ENCODE measurements around the gene CST4.
"Not testable (repeated sequence)": the region's sequence is repeated elsewhere in the genome, so short reads cannot be mapped to it uniquely, and the experiment has no call there.

The CST4 gene

DNA sequence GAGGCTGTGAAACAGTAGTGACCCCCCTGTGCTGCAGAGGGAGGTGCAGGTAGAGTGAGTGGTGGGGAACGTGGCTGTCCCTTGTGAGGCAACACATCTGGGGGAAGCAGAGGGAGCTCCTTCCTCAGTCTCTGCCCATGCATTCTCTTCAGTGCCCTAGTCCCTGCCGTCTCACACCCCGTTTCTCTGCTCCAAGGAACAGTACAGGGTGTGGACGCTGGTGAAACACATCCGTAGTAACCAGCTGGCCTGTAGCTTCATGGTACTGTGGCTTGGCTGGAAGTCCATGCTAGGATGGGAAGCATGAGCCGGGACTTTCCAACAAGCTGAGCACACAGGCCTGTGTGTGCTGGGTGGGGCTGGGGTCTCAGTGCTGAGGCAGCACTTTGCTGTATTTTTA is 25.7 kb downstream of the CST4 start:
- TF ChIP-seq ZFX (IDR thresholded peaks at IDR 0.05; ENCODE audit: borderline replicate concordance) = no peak
- TF ChIP-seq, protein P1, sequence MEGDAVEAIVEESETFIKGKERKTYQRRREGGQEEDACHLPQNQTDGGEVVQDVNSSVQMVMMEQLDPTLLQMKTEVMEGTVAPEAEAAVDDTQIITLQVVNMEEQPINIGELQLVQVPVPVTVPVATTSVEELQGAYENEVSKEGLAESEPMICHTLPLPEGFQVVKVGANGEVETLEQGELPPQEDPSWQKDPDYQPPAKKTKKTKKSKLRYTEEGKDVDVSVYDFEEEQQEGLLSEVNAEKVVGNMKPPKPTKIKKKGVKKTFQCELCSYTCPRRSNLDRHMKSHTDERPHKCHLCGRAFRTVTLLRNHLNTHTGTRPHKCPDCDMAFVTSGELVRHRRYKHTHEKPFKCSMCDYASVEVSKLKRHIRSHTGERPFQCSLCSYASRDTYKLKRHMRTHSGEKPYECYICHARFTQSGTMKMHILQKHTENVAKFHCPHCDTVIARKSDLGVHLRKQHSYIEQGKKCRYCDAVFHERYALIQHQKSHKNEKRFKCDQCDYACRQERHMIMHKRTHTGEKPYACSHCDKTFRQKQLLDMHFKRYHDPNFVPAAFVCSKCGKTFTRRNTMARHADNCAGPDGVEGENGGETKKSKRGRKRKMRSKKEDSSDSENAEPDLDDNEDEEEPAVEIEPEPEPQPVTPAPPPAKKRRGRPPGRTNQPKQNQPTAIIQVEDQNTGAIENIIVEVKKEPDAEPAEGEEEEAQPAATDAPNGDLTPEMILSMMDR (IDR thresholded peaks at IDR 0.05) = no peak

DNA sequence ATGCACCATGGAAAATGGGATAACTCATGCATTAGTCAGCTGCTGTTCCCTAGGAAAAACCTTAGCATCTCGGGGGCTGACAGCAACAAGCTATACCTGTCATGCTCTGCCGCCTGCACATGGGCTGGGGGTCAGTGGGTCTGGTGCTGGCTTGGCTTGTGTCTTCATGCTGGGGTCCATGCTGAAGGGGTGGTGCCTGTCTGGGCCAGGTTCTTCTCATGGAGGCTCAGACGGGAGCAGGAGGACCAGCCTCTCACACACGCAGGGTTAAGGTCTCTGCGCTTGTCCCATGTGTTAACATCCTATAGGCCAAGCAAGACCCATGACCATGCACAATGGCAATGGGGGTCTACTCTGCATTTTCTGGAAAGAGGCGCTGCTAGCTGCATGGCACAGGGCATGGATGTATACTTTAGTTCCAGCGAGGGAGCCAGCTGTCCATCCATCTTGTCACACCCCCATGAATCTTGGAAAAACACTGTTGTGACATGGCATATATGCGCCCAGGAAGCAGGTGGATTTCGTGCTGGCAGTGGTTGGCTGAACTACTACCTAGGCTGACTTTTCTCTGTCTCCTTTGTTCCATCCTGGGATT is 26.5 kb downstream of the CST4 start:
- H3K27ac ChIP-seq = no peak overlapping the region
- no peak for TF ChIP-seq ZFX (IDR thresholded peaks at IDR 0.05; ENCODE audit: borderline replicate concordance)

More for the DNA sequence above, 25.7 kb downstream of the CST4 start:
- no peak overlapping the region for H3K27ac ChIP-seq

DNA sequence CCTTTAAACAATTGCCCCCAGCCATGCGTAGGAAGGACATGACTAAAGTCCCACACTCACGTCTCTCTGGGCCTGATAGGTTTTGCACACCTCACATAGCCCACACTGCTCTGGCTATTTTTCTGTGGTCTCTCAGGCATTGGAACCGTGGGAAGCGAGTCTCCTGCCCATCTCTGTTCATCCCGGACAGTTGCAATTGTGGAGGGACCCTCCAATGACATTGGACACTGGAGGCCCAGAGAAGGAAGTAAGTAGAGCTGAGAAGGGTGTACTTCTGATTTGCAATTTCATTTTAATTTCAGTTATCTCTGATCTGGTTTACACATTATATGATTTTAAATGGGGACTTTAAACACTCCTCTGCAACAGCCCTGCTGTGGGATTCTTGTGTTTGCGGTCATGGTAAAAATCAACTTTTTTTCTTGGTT is 27.8 kb downstream of the CST4 start:
- no peak for TF ChIP-seq ZFX (IDR thresholded peaks at IDR 0.05; ENCODE audit: borderline replicate concordance)
- TF ChIP-seq, protein P1 (IDR thresholded peaks at IDR 0.05) = no peak
- no peak overlapping the region for H3K27ac ChIP-seq

DNA sequence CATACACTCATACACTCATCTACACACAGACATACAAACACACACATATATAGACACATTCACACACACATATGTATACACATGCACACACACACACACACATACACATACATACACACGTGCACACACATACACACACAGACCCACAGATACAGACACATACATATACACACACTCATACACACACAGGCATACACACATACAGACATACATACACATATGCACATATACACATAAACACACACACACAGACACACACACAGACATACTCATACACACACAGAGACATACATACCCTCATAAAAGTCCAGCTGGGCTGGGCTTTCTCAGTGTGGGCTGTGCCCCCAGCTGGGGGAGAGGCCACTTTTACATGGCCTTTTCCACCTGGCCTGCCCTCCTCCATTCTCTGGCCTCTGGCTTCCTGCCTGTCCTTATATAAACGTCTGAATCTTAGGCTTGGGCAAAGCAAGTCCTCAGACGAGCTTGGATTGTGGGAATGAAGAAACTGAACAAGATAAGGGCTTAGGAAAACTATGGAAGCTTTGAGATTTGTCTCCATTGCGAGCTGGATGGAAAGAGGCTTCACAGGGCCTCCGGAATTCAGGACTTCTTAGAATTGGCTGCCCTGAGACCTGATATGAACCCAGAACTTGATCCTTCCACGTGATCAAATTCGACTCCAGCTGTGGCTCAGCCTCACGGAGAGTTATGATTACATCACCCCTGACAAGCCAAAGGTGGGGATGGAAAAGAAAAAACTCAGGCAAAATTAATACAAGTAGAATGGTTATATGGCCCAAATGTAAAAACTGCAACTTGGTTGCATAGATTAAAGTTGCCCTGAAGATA is 28.6 kb downstream of the CST4 start:
- no peak overlapping the region for H3K27ac ChIP-seq
- TF ChIP-seq, protein P1 (IDR thresholded peaks at IDR 0.05) = no peak
- no peak for TF ChIP-seq ZFX (IDR thresholded peaks at IDR 0.05; ENCODE audit: borderline replicate concordance)

DNA sequence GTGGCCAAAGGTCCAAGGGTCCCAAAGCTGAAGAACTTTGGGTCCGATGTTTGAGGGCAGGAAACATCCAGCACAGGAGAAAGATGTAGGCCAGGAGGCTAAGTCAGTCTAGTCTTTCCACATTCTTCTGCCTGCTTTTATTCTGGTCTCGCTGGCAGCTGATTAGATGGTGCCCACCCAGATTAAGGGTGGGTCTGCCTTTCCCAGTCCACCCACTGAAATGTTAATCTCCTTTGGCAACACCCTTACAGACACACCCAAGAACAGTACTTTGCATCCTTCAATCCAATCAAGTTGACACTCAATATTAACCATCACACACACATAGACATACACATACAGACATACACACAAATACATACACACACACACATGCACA is 29.2 kb downstream of the CST4 start:
- not testable (repeated sequence) for H3K27ac ChIP-seq

DNA sequence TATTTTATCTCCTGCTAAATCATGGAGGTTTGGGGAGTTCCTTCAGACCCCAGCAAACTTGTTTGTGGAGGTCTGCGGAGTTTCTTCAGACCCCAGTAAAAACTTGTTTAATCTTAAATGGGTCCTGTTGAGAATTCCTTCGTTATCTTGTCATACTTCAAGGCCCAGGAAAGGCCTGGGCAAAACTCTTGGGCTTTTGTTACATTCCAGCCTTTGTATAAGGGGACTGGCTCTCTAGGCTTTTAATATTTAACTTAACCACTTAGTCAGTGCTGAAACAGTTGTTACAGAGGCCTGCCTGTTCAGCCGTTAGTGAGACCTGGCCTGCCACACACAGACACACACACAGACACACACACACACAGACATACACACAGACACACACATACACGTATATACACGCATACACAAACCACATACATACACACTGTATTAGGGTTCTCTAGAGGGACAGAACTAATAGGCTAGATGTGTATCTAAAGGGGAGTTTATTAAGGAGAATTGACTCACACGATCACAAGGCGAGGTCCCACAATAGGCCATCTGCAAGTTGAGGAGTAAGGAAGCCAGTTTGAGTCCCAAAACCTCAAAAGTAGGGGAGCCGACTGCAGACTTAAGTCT is 29.7 kb downstream of the CST4 start:
- TF ChIP-seq, protein P1 (IDR thresholded peaks at IDR 0.05) = no peak
- no peak for TF ChIP-seq ZFX (IDR thresholded peaks at IDR 0.05; ENCODE audit: borderline replicate concordance)

DNA sequence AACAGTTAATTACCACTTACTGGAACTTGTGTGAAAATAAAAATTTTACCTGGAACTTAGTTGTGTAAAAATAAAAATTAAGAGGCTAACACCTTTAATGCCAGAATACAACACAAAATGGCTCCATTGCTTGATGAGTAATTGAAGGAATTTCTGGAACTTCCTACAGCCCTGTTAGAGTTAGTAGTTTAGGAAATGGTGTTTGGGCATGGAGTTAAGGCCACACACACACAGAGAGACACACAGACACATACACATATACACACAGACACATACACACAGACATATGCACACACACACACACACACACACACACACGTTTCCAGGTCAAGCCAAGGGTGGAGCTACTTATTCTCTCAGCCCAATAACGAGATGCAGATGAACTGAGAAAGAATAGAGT is 30.5 kb downstream of the CST4 start:
- no peak overlapping the region for H3K27ac ChIP-seq
- TF ChIP-seq, protein P1 (IDR thresholded peaks at IDR 0.05) = no peak
- no peak for TF ChIP-seq ZFX (IDR thresholded peaks at IDR 0.05; ENCODE audit: borderline replicate concordance)

More for the DNA sequence above, 29.7 kb downstream of the CST4 start:
- H3K27ac ChIP-seq = no peak overlapping the region

DNA sequence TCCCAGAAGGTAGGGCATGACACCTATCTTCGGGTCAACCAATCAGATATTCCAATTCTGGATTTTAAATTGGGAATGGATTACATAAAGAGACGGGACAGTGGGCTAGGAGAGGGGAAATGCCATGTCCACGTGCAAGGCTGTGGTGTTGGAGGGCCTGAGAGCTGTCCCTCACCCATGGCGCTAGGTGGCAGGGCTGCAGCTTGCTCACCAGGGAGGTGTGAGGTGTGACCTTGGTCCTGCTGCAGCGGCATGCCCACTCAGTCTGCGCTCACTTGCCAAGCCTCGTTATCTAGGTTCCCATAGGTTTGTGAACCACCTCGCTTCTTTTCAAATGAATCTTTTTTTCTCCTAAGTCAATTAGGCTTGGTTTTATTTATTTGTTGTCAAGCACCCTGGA is 31.6 kb downstream of the CST4 start:
- no peak overlapping the region for H3K27ac ChIP-seq

More for the DNA sequence above, 31.6 kb downstream of the CST4 start:
- TF ChIP-seq, protein P1 (IDR thresholded peaks at IDR 0.05) = no peak
- no peak for TF ChIP-seq ZFX (IDR thresholded peaks at IDR 0.05; ENCODE audit: borderline replicate concordance)

All from 22Rv1 (cell line).